Upper lobe of left lung (tissue), 6 donors: ENCODE results near the gene ADGRV1. TPM values are rescaled to one million over a fixed set of nuclear protein-coding genes. Genes with fewer than 3 reads are reported as not detected.

Experiments used
- ATAC-seq, 2 donors: fragments of 200-7000 bp; cut with Tn5 transposase; one replicate each; pipeline ENCODE4 v1.9.1; 2022; ENCODE audit warnings: mild to moderate bottlenecking in 2 of 2, moderate library complexity in 2 of 2; ENCODE audit not compliant: low FRiP score in 2 of 2
- DNase-seq, 2 donors: peaks; one replicate each; pipeline ENCODE4 v3.0.0-alpha.2; 2019 to 2020
- H3K27ac ChIP-seq, 4 donors: fragments of 200-600 bp; sonication (generic); one replicate each; pipeline ENCODE4 v1.5.1; 2016 to 2019
- H3K27me3 ChIP-seq, 4 donors: fragments of 200-600 bp; sonication (generic); one replicate each; pipeline ENCODE4 v1.5.1; 2017 to 2019
- H3K36me3 ChIP-seq, 4 donors: fragments of 200-600 bp; sonication (generic); one replicate each; pipeline ENCODE4 v1.5.1; 2016 to 2019
- H3K4me1 ChIP-seq, 4 donors: fragments of 200-600 bp; sonication (generic); one replicate each; pipeline ENCODE4 v1.5.1; 2018 to 2019
- H3K4me3 ChIP-seq, 4 donors: fragments of 200-600 bp; sonication (generic); one replicate each; pipeline ENCODE4 v1.5.1; 2017 to 2019; ENCODE audit warnings: mild to moderate bottlenecking in 2 of 4, moderate library complexity in 1 of 4
- H3K9me3 ChIP-seq, 4 donors: fragments of 200-600 bp; sonication (generic); one replicate each; pipeline ENCODE4 v1.5.1; 2018 to 2019
- EP300 ChIP-seq, 4 donors: sonication (generic); formaldehyde crosslinking; IDR thresholded peaks; one replicate each; pipeline ENCODE4 v1.5.1; 2017; ENCODE audit warnings: antibody characterized with exemption in 4 of 4, control low read depth in 2 of 4
- POLR2A ChIP-seq, 4 donors: fragments of 450-650 bp; IDR thresholded peaks; one replicate each; pipeline ENCODE4 v1.5.1; 2016 to 2017; ENCODE audit warnings: antibody characterized with exemption in 4 of 4, mild to moderate bottlenecking in 2 of 4
- POLR2AphosphoS5 ChIP-seq, 2 donors: sonication (generic); formaldehyde crosslinking; IDR thresholded peaks; one replicate each; pipeline ENCODE4 v1.5.1; 2017; ENCODE audit warnings: antibody characterized with exemption in 2 of 2
- WGBS, 2 donors: methylation state at CpG; one replicate each; pipeline ENCODE4 v1.1.5; 2017 to 2018; 5-methylcytosine and 5-hydroxymethylcytosine counted together
- total RNA-seq, 6 donors: library from RNA; depleted of rRNA in 4 of 6; stranded (reverse); fragments of >200 nt in 4 of 6; gene quantifications; one replicate each; pipeline versions ENCODE4 v1.1.0 to v1.2.1, GENCODE V29; 2016 to 2021
- TF ChIP-seq, protein P1 (sequence below), 6 experiments: fragments of 450-650 bp in 4 of 6; fragments of 200-600 bp in 2 of 6; sonication (generic) in 2 of 6; IDR thresholded peaks; one replicate each; pipeline ENCODE4 v1.5.1; 2016 to 2019; ENCODE audit warnings: antibody characterized with exemption in 6 of 6
- donor health status: DM: no; HTN: no; CAD: no; lungs with moderate emphysema.
- donor health status: DM: no; HTN: yes; CAD: no; lungs with severe emphysema.

ADGRV1 gene
- total RNA-seq, 6 donors from 2014 or later: 22.3 to 129 (median 60.4) TPM

DNA sequence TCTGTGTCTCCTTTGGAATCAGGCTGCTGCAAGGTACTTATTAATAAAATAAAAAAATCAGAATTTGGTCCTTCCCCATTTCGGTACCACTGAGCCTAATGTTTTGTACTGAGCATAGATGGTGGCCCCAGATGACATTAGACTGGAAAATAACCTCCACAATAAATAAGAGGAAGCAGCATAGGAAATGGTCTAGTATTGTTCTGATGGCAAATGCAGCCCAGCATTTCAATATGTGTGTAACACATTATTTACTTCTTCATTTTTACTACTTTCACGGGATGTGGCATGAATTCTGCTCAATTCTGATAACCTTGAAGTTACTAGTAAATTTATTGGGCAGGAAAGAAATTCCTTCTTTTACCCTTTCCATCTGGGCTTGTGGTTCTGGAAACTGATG, 295.6 kb downstream of the ADGRV1 start:
- Histone ChIP-seq H3K27ac (no peak overlapping the region), H3K4me3 (no peak overlapping the region), H3K4me1 (no peaks in the 10 kb centered on the region), H3K27me3 (no peaks in the 10 kb centered on the region), H3K36me3 (no peaks in the 10 kb centered on the region), H3K9me3 (no peaks in the 10 kb centered on the region)
- TF ChIP-seq EP300 (IDR thresholded peaks at IDR 0.05) (no peak), POLR2A (IDR thresholded peaks at IDR 0.05) (no peak), POLR2AphosphoS5 (IDR thresholded peaks at IDR 0.05) (no peak)
- TF ChIP-seq, protein P1, sequence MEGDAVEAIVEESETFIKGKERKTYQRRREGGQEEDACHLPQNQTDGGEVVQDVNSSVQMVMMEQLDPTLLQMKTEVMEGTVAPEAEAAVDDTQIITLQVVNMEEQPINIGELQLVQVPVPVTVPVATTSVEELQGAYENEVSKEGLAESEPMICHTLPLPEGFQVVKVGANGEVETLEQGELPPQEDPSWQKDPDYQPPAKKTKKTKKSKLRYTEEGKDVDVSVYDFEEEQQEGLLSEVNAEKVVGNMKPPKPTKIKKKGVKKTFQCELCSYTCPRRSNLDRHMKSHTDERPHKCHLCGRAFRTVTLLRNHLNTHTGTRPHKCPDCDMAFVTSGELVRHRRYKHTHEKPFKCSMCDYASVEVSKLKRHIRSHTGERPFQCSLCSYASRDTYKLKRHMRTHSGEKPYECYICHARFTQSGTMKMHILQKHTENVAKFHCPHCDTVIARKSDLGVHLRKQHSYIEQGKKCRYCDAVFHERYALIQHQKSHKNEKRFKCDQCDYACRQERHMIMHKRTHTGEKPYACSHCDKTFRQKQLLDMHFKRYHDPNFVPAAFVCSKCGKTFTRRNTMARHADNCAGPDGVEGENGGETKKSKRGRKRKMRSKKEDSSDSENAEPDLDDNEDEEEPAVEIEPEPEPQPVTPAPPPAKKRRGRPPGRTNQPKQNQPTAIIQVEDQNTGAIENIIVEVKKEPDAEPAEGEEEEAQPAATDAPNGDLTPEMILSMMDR (IDR thresholded peaks at IDR 0.05): no peak
- ATAC-seq: peak in 1 of 2 donors; percentile 38
- DNase-seq: no peak
- 47 to 49% methylated on average over 2 of the region's 2 CpGs for WGBS, 2 donors

DNA sequence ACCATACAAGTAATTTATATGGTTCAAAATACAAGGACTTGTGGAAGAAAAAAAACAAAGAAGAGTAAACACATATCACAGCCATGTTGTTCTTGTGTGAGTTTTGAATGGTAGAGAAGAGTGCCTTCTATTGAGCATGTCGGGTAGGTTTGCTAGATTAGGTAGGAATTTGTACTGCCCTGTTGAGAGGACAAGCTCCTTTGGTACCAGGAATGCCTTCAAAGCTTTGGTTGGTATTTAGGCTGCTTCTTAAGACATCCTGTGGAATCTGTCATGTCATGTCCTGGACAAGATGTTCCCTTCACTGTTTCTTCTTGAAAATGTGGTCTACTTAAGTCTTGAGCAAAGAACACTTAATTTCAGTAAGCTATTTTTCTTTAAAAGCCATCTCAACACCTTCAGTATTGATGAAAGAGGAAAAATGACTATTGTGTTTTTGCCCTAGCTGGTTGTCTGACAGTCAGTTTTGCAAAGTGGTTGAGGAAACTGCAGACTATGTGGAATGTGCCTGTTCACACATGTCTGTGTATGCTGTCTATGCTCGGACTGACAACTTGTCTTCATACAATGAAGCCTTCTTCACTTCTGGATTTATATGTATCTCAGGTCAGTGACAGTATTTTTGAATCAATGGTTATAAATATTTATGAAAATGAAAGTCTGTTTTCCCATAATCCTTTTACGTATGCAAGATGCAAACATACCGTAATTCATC, 296.9 kb downstream of the ADGRV1 start:
- WGBS, 2 donors: 91 to 92% methylated on average over 4 of the region's 4 CpGs
- no peak for ATAC-seq
- TF ChIP-seq POLR2A (IDR thresholded peaks at IDR 0.05): no peak
- TF ChIP-seq, protein P1 (IDR thresholded peaks at IDR 0.05): no peak
- TF ChIP-seq EP300 (IDR thresholded peaks at IDR 0.05): no peak
- TF ChIP-seq POLR2AphosphoS5 (IDR thresholded peaks at IDR 0.05): no peak

DNA sequence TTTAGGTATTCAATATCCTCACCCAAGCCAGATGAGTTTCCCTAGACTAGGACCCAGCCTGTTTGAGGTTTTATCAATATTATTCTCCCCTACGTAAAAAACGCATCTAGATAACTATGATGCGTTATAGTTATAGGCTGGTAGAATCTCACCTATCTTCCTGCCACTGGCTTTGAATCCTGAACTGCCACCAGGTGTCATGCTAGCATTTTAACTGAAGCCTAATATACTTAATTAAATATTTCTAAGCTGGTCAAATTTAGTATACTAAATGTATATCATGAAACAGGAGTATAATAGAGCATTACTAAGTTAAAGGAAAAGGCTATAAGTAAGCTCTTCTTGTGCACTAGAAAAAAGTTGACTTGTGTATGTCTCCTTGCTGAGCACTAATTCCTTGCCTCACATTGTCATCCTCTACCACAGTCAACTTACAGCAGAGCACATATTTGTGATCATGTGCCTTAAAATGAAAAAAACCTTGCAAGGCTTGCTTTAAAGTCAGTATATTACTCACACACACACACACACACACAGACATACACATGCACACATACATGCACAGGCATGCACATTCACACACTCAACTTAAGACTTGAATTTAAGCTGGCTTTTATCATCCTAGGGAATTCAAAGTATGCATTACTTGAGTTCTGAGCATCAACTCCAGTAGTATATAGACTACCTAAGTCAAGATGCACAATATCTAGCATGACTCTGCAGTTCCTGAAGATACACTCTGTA, 303.4 kb downstream of the ADGRV1 start:
- no peaks in the 10 kb centered on the region for H3K27me3 ChIP-seq
- no peaks in the 10 kb centered on the region for H3K9me3 ChIP-seq
- H3K27ac ChIP-seq: no peak overlapping the region
- no peak for ATAC-seq
- no peaks in the 10 kb centered on the region for H3K36me3 ChIP-seq
- TF ChIP-seq EP300 (IDR thresholded peaks at IDR 0.05) (no peak), POLR2A (IDR thresholded peaks at IDR 0.05) (no peak), POLR2AphosphoS5 (IDR thresholded peaks at IDR 0.05) (no peak)
- TF ChIP-seq, protein P1 (IDR thresholded peaks at IDR 0.05): no peak
- whole genome bisulfite sequencing, 2 donors: 95 to 99% methylated on average over 3 of the region's 3 CpGs
- H3K4me1 ChIP-seq: peaks cover 4 to 7% (median 6%) of the 10 kb centered on the region in 4 donors
- no peak for DNase-seq
- H3K4me3 ChIP-seq: no peak overlapping the region

More for the DNA sequence above, 296.9 kb downstream of the ADGRV1 start:
- Histone ChIP-seq H3K36me3 (no peaks in the 10 kb centered on the region), H3K4me1 (no peaks in the 10 kb centered on the region), H3K27me3 (no peaks in the 10 kb centered on the region), H3K27ac (no peak overlapping the region), H3K4me3 (no peak overlapping the region), H3K9me3 (no peaks in the 10 kb centered on the region)
- no peak for DNase-seq

DNA sequence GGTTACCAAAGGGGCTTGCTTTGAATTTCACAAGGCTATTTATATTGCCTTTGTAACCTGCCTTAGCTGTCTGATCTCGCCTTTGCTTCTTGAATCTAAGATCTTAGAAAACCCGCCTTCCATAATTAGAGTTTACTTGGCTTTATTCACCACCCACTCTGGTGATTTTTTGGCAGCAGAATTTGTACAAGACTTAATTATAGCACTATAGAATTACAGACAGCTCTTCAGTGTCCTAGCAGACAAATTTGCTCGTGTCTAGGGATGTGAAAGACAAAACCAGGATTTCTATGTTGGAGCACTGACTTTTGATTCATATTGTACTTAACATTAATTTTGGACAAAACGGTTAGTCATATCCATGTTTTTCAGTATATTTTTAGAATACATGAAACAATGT, 306.6 kb downstream of the ADGRV1 start:
- H3K9me3 ChIP-seq: no peaks in the 10 kb centered on the region
- peaks cover 7 to 10% (median 8%) of the 10 kb centered on the region in 4 donors for H3K4me1 ChIP-seq
- no peak overlapping the region for H3K4me3 ChIP-seq
- no peak overlapping the region for H3K27ac ChIP-seq
- TF ChIP-seq EP300 (IDR thresholded peaks at IDR 0.05) (no peak), POLR2AphosphoS5 (IDR thresholded peaks at IDR 0.05) (no peak)
- no peaks in the 10 kb centered on the region for H3K27me3 ChIP-seq
- 74 to 78% methylated on average over 4 of the region's 4 CpGs for WGBS, 2 donors
- H3K36me3 ChIP-seq: no peaks in the 10 kb centered on the region
- ATAC-seq (no peak), DNase-seq (no peak)

GRCh38 chr5:90866333-90866732, 307.7 kb downstream of the ADGRV1 start:
- no peak for TF ChIP-seq EP300 (IDR thresholded peaks at IDR 0.05)
- TF ChIP-seq POLR2AphosphoS5 (IDR thresholded peaks at IDR 0.05): no peak
- TF ChIP-seq POLR2A (IDR thresholded peaks at IDR 0.05): no peak
- TF ChIP-seq, protein P1 (IDR thresholded peaks at IDR 0.05): peak; percentile 20 to 53 (median 42)
- WGBS, 2 donors: 3 to 5% methylated on average over 2 of the region's 2 CpGs

More at GRCh38 chr5:90866333-90866732, 307.7 kb downstream of the ADGRV1 start:
- peaks cover 7 to 10% (median 8%) of the 10 kb centered on the region in 4 donors for H3K4me1 ChIP-seq
- ATAC-seq: peak in 1 of 2 donors; percentile 81
- H3K9me3 ChIP-seq: no peaks in the 10 kb centered on the region
- H3K36me3 ChIP-seq: no peaks in the 10 kb centered on the region
- H3K4me3 ChIP-seq: no peak overlapping the region
- no peak overlapping the region for H3K27ac ChIP-seq
- H3K27me3 ChIP-seq: no peaks in the 10 kb centered on the region
- no peak for DNase-seq
